ENCODE data around the gene PSME3.
"Not testable (repeated sequence)": the region's sequence is repeated elsewhere in the genome, so short reads cannot be mapped to it uniquely, and the experiment has no call there.

The PSME3 gene

DNA sequence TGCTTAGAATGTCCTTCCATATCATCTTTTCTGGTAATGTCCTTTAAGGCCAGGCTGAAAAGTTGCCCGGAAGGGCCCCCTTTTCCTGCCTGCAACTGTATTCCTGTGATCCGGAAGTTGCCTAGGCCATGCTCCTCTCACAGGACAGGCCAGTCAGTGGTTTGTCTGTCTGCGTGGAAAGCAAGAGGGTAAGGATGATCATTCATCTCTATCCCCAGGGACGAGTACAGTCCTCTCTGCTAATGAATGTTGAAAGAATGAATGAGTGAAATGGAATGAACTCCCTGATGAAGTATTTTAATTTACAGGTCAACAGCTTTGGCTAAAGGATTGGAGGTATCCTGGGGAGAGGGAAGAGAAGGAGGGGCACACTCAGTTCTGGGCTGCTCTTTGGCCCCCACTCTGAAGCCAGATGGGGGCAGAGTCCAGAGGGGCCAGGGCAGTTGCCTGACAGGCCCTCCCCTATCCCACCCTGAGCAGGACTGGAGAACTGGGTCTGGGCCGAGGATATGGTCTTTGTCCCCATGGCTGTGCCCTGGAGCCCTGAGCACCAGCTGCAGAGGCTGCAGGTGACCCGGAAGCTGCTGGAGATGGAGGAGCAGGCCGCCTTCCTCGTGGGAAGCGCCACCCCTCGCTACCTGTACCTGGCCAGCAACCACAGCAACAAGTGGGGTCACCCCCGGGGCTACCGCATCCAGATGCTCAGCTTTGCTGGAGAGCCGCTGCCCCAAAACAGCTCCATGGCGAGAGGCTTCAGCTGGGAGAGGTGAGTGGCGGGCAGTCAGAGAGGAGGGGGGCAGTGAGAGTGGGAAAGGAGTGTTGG, 21.0 kb downstream of the PSME3 start:
- Histone ChIP-seq H4K8ac (ENCODE audit: low read length) (no peak overlapping the region), H3K23ac (ENCODE audit: low read length in 2 of 2) (no peak overlapping the region), H2BK12ac (ENCODE audit: low read length in 2 of 2) (no peak overlapping the region), H3K14ac (ENCODE audit: low read length in 2 of 2) (no peak overlapping the region), H3K4me3 (ENCODE audit: insufficient read depth in 1 of 2, low read depth in 1 of 2, low read length in 2 of 2) (no peak overlapping the region), H3K4me1 (ENCODE audit: control insufficient read depth, insufficient read depth, low read depth, low read length) (peaks cover 4% of the 10 kb centered on the region), H2BK5ac (ENCODE audit: low read depth, low read length, poor library complexity, severe bottlenecking) (no peak overlapping the region), H2AK5ac (ENCODE audit: low read length, severe bottlenecking) (no peak overlapping the region), H3K18ac (ENCODE audit: low read depth in 1 of 2, low read length in 2 of 2) (no peak overlapping the region), H3K79me1 (replicated peaks; ENCODE audit: low read length, poor library complexity, severe bottlenecking) (no peaks in the 10 kb centered on the region), H2BK15ac (ENCODE audit: low read depth, poor library complexity, severe bottlenecking) (no peak overlapping the region), H3K27ac (ENCODE audit: low read length, poor library complexity, severe bottlenecking) (no peak overlapping the region), H3K9ac (ENCODE audit: low read length) (no peak overlapping the region), H2BK120ac (ENCODE audit: low read depth, low read length) (no peak overlapping the region), H4K91ac (ENCODE audit: low read length) (no peak overlapping the region), H3K36me3 (ENCODE audit: control insufficient read depth in 1 of 2, insufficient read depth in 2 of 2, low read depth in 1 of 2, low read length in 2 of 2) (no peaks in the 10 kb centered on the region), H3K9me3 (ENCODE audit: control insufficient read depth, low read length) (no peaks in the 10 kb centered on the region), H2AFZ (ENCODE audit: low read depth, low read length) (no peak overlapping the region), H3K4me2 (ENCODE audit: low read length, poor library complexity, severe bottlenecking) (no peak overlapping the region), H3K27me3 (ENCODE audit: control insufficient read depth in 1 of 2, insufficient read depth in 1 of 2, low read length in 2 of 2) (peaks cover 9 to 31% of the 10 kb centered on the region in 2 experiments), H3K4ac (ENCODE audit: low read depth in 1 of 2, low read length in 2 of 2) (no peak overlapping the region)
- DNase-seq, result no peak
- 89% methylated on average over 15 of the region's 15 CpGs for WGBS

DNA sequence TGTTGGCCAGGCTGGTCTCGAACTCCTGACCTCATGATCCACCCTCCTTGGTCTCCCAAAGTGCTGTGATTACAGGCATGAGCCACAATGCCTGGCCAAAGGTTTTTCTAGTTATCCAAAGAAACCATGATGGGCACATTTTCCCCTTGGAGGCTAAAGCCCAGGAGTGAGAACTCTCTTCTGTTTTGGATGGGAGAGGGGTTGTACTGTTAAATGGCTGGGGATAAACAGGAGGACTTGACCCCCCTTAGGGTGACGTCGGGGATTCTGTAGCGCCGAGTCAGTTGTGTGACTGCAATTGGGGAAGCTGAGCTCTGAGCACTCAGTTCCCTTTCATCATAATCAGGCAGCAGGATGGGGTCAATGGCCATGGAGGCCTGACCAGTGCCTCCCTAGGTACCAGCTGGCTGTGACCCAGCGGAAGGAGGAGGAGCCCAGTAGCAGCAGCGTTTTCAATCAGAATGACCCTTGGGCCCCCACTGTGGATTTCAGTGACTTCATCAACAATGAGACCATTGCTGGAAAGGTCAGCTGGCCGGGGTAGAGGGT, 21.9 kb downstream of the PSME3 start:
- Histone ChIP-seq H3K9me3 (ENCODE audit: control insufficient read depth, low read length) (no peaks in the 10 kb centered on the region), H3K18ac (ENCODE audit: low read depth in 1 of 2, low read length in 2 of 2) (no peak overlapping the region), H3K23ac (ENCODE audit: low read length in 2 of 2) (no peak overlapping the region), H3K27me3 (ENCODE audit: control insufficient read depth in 1 of 2, insufficient read depth in 1 of 2, low read length in 2 of 2) (peaks cover 9 to 24% of the 10 kb centered on the region in 2 experiments), H3K36me3 (ENCODE audit: control insufficient read depth in 1 of 2, insufficient read depth in 2 of 2, low read depth in 1 of 2, low read length in 2 of 2) (no peaks in the 10 kb centered on the region), H2AFZ (ENCODE audit: low read depth, low read length) (no peak overlapping the region), H3K4me1 (ENCODE audit: control insufficient read depth, insufficient read depth, low read depth, low read length) (no peaks in the 10 kb centered on the region), H2BK12ac (ENCODE audit: low read length in 2 of 2) (no peak overlapping the region), H4K91ac (ENCODE audit: low read length) (no peak overlapping the region), H3K14ac (ENCODE audit: low read length in 2 of 2) (no peak overlapping the region), H3K9ac (ENCODE audit: low read length) (no peak overlapping the region), H3K4me3 (ENCODE audit: insufficient read depth in 1 of 2, low read depth in 1 of 2, low read length in 2 of 2) (no peak overlapping the region), H2BK5ac (ENCODE audit: low read depth, low read length, poor library complexity, severe bottlenecking) (no peak overlapping the region), H3K79me1 (replicated peaks; ENCODE audit: low read length, poor library complexity, severe bottlenecking) (no peaks in the 10 kb centered on the region), H2BK15ac (ENCODE audit: low read depth, poor library complexity, severe bottlenecking) (no peak overlapping the region), H3K27ac (ENCODE audit: low read length, poor library complexity, severe bottlenecking) (no peak overlapping the region), H4K8ac (ENCODE audit: low read length) (no peak overlapping the region), H2AK5ac (ENCODE audit: low read length, severe bottlenecking) (no peak overlapping the region), H2BK120ac (ENCODE audit: low read depth, low read length) (no peak overlapping the region), H3K4ac (ENCODE audit: low read depth in 1 of 2, low read length in 2 of 2) (no peak overlapping the region), H3K4me2 (ENCODE audit: low read length, poor library complexity, severe bottlenecking) (no peak overlapping the region)
- DNase-seq, result no peak
- WGBS, result 83% methylated on average over 8 of the region's 8 CpGs

DNA sequence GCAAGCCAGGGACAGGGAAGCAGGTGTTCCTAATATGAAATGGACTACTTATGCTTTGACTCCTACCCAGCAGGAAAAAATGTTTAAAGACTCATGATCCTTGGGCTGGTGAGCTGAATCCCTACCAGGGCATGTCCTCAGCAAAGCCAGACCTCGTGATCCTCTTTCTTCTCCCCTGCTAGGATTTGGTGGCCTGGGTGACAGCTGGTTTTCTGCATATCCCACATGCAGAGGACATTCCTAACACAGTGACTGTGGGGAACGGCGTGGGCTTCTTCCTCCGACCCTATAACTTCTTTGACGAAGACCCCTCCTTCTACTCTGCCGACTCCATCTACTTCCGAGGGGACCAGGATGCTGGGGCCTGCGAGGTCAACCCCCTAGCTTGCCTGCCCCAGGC, 22.9 kb downstream of the PSME3 start:
- H2BK120ac ChIP-seq (ENCODE audit: low read depth, low read length), result not testable (repeated sequence)

DNA sequence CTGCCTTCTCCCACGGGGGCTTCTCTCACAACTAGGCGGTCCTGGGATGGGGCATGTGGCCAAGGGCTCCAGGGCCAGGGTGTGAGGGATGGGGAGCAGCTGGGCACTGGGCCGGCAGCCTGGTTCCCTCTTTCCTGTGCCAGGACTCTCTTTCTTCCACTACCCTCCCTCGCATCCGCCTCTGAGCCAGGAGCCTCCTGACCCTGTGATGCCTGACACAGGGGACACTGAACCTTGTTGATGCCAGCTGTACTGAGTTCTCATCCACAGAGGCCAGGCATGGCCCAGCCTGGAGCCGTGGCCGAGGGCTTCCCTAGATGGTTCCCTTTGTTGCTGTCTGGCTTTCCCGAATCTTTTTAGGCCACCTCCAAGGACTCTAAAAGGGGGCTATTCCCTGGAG, 23.3 kb downstream of the PSME3 start:
- not testable (repeated sequence) for H3K4me2 ChIP-seq (ENCODE audit: low read length, poor library complexity, severe bottlenecking); H2BK120ac ChIP-seq (ENCODE audit: low read depth, low read length); H2AK5ac ChIP-seq (ENCODE audit: low read length, severe bottlenecking); H3K4ac ChIP-seq (ENCODE audit: low read depth in 1 of 2, low read length in 2 of 2); H3K27ac ChIP-seq (ENCODE audit: low read length, poor library complexity, severe bottlenecking); H2BK5ac ChIP-seq (ENCODE audit: low read depth, low read length, poor library complexity, severe bottlenecking); H3K36me3 ChIP-seq (ENCODE audit: control insufficient read depth in 1 of 2, insufficient read depth in 2 of 2, low read depth in 1 of 2, low read length in 2 of 2); H2AFZ ChIP-seq (ENCODE audit: low read depth, low read length); H3K4me3 ChIP-seq (ENCODE audit: insufficient read depth in 1 of 2, low read depth in 1 of 2, low read length in 2 of 2); H3K14ac ChIP-seq (ENCODE audit: low read length in 2 of 2); H3K4me1 ChIP-seq (ENCODE audit: control insufficient read depth, insufficient read depth, low read depth, low read length); H3K23ac ChIP-seq (ENCODE audit: low read length in 2 of 2); H4K8ac ChIP-seq (ENCODE audit: low read length); H3K18ac ChIP-seq (ENCODE audit: low read depth in 1 of 2, low read length in 2 of 2); H2BK12ac ChIP-seq (ENCODE audit: low read length in 2 of 2); H3K9me3 ChIP-seq (ENCODE audit: control insufficient read depth, low read length); H3K9ac ChIP-seq (ENCODE audit: low read length); H3K79me1 ChIP-seq (replicated peaks; ENCODE audit: low read length, poor library complexity, severe bottlenecking); DNase-seq; H2BK15ac ChIP-seq (ENCODE audit: low read depth, poor library complexity, severe bottlenecking); H4K91ac ChIP-seq (ENCODE audit: low read length)
- 91% methylated on average over 5 of the region's 8 CpGs for WGBS
- H3K27me3 ChIP-seq (ENCODE audit: control insufficient read depth in 1 of 2, insufficient read depth in 1 of 2, low read length in 2 of 2), result peaks cover 9 to 11% of the 10 kb centered on the region in 2 experiments

More for the DNA sequence above, 22.9 kb downstream of the PSME3 start:
- H3K4me1 ChIP-seq (ENCODE audit: control insufficient read depth, insufficient read depth, low read depth, low read length); H3K14ac ChIP-seq (ENCODE audit: low read length in 2 of 2); H3K23ac ChIP-seq (ENCODE audit: low read length in 2 of 2); H3K4me2 ChIP-seq (ENCODE audit: low read length, poor library complexity, severe bottlenecking); H3K27ac ChIP-seq (ENCODE audit: low read length, poor library complexity, severe bottlenecking); H3K9ac ChIP-seq (ENCODE audit: low read length); H3K9me3 ChIP-seq (ENCODE audit: control insufficient read depth, low read length); H3K36me3 ChIP-seq (ENCODE audit: control insufficient read depth in 1 of 2, insufficient read depth in 2 of 2, low read depth in 1 of 2, low read length in 2 of 2); DNase-seq; H2BK5ac ChIP-seq (ENCODE audit: low read depth, low read length, poor library complexity, severe bottlenecking); H2BK12ac ChIP-seq (ENCODE audit: low read length in 2 of 2); H3K4ac ChIP-seq (ENCODE audit: low read depth in 1 of 2, low read length in 2 of 2); H3K4me3 ChIP-seq (ENCODE audit: insufficient read depth in 1 of 2, low read depth in 1 of 2, low read length in 2 of 2); H4K8ac ChIP-seq (ENCODE audit: low read length); H2BK15ac ChIP-seq (ENCODE audit: low read depth, poor library complexity, severe bottlenecking); H2AK5ac ChIP-seq (ENCODE audit: low read length, severe bottlenecking); H3K79me1 ChIP-seq (replicated peaks; ENCODE audit: low read length, poor library complexity, severe bottlenecking); H2AFZ ChIP-seq (ENCODE audit: low read depth, low read length); H3K18ac ChIP-seq (ENCODE audit: low read depth in 1 of 2, low read length in 2 of 2); H4K91ac ChIP-seq (ENCODE audit: low read length): not testable (repeated sequence)
- H3K27me3 ChIP-seq (ENCODE audit: control insufficient read depth in 1 of 2, insufficient read depth in 1 of 2, low read length in 2 of 2), result peaks cover 9 to 15% of the 10 kb centered on the region in 2 experiments
- 70% methylated on average over 1 of the region's 8 CpGs for WGBS

All from mesenchymal stem cell (in vitro differentiated cells and primary cell).